Activated CD4-positive, CD25-positive, alpha-beta regulatory T cell treated with anti-CD3 and anti-CD28 coated beads, Interleukin-2, amount 50 U/mL, for 24 hours (primary cell): Measurements from ENCODE around the gene SFXN5.

ENCODE experiments used
- ATAC-seq, 2 donors: fragments of 150-1000 bp; cut with Tn5 transposase; one replicate each; pipeline ENCODE4 v1.10.0; 2021; ENCODE audit warnings: mild to moderate bottlenecking in 1 of 2, moderate library complexity in 1 of 2

Gene SFXN5

GRCh38 chr2:73053316-73054114 is 18.0 kb downstream of the SFXN5 start:
- ATAC-seq: no peak

GRCh38 chr2:73050121-73050545 is 21.4 kb downstream of the SFXN5 start:
- ATAC-seq: no peak

DNA sequence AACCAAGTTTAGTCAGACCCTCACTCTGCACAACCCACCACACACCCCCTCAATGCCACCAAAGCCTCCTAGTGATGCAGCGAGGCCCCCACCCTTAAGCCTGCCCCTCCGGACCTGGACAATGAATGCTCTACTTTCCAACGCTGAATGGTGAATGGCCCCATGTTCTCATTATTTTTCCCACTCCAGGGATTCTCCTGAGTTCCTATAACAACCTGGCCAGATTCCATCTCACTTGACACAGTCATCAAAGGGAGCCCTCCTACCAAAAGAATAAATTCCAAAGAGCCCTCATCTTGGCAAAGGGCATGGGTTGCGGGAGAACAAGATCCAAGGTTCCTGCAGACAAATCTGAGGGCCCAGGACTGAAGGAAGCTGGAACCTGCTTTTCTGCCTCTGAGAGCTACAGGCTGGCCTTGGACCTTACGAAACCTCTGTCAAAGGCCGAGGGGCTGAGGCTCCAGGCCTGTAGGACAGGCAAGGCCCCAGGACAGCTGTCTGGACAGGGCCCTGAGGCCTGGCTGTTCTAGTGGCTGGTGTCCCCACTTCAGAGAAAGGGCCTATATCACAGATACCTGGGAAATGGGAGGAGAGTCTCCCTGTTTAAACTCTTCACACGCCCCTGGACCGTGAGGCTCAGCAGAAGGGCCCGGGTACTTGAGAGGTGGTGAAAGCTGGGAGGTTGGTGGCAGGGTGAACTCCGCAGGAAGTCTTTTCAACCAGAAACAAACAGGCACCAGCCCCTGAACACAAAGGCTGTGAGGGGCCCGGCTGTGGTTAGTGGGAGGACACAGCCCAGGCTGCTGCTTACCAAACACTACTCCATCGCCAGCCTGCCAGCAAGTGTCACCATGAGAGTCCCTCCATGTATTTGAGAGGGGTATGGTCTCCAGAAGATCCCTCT is 27.3 kb downstream of the SFXN5 start:
- ATAC-seq: no peak

DNA sequence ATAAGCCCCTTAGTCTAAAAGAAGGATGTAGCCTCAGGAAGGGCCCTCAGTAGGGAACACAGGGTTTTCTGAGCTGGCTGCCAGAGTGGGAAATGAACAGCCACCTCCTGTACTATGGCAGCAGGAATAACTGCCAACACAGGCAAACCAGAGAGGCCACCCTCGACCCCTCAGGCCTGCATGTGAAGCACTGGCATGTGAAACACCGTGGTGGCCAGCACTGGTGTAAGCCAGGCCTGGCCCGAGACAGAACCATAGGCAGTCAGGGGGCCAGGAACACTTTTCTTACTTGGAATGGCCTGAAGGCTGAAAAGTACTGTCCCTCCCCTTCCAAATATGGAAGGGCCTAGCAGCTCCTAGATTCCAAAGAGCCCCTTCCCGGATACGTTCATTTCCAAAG is 28.2 kb downstream of the SFXN5 start:
- no peak for ATAC-seq

- ATAC-seq: no peak
Observed at GRCh38 chr2:73037947-73038585, 33.4 kb downstream of the SFXN5 start.

GRCh38 chr2:73036766-73037165 is 34.7 kb downstream of the SFXN5 start:
- no peak for ATAC-seq

GRCh38 chr2:73035899-73036711 is 35.4 kb downstream of the SFXN5 start:
- no peak for ATAC-seq

- no peak for ATAC-seq
Observed at GRCh38 chr2:73034661-73035375, 36.7 kb downstream of the SFXN5 start.

DNA sequence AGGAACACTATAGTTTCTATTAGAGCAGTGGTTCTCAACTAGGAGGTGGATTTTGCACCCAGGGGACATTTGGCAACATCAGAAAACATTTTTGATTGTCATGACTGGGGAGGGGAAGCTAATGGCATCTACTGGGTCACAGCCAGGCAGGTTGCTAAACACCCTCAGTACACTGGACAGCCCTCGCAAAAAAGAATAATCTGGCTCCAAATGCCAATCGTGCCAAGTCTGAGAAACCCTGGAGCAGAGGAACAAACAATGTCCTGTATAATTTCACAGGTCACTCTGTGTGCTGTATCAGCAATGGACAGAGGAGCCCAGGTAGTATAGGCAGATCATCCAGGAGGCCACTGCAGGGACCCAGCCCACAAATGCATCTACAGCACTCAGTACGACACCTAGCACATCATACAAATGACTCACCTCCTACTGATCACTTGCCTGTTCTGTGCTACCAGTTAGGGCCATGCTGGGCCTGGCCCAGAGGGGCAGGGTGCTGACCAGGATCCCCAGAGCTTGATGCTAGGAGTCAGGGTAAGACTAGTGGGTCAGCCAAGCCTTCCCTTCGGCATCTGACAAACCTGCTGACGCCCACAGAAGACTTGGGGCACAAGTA is 37.6 kb downstream of the SFXN5 start:
- ATAC-seq: no peak

DNA sequence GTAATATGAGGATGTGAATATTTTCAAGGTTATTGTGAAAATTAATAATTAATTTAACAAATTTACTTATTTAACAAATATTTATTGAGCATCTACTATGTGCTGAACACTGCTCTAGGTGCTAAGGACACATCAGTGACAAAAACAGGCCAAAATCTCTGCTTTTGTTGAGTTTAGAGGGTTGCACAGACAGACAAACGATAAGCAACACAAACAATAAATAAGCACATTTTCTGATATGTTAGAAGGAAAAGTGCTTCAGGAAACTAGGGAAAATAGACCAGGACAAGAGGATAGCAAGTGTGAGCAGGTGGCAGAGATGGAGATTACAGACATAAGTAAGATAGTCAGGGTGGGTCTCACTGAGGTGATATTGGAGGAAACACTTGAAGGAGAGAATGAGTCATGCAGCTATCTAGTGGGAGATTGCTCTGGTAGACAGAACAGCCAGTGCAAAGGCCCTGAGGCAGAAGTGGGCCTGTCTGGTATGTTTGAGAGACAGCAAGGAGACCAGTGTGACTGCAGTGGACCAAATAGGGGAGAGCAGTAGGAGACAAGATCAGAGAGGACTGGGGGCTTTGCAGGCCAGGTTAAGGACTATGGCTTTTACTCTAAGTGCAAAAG is 38.3 kb downstream of the SFXN5 start:
- ATAC-seq: no peak

DNA sequence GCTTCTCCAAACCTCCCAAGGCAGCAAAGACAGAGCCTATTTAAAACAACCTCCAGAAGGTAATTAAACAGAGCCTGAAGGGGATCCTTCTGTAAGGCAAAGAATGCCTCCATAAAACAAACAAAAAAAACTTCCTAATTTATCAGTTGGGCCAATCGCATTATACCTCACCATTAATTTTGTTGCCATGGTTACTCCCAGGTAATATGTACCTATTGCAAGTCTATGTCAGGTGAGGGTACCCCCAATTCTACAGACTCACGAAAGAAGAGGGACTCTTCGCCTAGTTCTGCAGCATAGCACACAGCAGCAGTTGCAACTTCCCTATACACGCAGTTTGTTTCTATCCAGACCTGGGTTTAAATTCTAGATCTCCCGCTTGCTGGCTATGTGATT is 38.8 kb downstream of the SFXN5 start:
- no peak for ATAC-seq

DNA sequence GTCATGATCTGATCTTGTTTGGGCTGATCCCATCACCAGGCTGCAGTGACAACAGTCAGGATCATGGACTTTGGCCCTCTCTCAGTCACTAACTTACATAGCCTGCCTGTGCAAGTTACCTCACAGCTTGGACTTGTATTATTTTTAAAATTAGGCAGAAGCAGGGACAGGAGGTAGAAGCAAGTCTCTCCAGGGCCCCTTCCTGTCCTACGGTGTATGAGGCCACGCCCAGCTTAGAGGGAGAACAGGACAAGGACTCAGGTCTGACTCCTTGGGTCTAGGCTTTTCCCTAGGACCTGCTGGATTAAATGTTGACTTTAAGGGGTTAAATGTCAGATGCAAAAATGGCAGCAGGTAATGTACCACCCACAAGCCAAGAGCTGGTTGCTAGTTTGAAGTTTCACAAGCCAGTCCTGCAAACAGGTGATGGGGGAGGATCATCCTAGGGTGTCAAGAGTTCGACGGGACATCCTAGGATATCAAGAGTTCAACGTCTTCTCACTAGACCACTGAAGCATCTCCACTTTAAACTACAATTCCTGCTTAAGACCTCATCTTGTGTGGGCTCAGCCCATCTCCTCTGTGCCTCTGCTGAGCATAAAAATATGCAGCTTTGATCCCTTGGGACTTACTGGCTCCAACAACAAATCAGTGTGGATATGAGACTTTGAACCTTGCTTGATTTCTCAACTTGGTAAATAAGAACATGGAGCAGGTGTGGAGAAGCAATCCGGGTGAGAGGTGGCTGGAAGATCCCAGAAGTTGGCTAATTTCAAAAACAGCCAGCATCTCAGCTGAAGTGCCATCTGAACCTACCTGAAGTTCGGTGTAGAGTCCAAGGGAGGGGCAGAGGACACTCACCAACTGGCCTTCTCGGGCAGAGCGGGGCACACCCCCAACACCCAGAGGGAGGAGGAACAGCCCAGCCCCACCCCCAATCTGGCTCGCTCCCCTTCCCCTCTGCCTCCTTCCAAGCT is 39.5 kb downstream of the SFXN5 start:
- ATAC-seq: no peak

- ATAC-seq: no peak
Observed at GRCh38 chr2:73031095-73031678, 40.3 kb downstream of the SFXN5 start.

DNA sequence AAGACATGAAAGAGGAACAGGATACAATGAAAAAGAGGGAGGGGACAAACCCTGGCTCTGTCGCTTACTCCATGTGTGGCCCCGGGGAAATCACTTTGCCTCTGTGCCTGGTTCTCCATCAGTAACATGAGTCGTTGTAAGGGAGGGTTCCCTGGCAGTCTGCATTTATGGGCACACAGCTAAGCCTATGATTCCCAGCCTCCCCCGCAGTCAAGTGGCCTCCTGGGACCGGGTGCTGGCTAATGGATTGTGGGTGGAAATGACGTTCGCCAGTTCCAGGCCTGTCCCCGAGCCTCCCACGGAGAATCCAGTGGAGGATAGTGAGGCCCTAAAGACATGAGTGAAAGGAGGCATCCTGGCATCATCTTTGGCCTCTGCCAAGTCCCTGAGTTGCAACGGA is 42.7 kb downstream of the SFXN5 start:
- no peak for ATAC-seq

DNA sequence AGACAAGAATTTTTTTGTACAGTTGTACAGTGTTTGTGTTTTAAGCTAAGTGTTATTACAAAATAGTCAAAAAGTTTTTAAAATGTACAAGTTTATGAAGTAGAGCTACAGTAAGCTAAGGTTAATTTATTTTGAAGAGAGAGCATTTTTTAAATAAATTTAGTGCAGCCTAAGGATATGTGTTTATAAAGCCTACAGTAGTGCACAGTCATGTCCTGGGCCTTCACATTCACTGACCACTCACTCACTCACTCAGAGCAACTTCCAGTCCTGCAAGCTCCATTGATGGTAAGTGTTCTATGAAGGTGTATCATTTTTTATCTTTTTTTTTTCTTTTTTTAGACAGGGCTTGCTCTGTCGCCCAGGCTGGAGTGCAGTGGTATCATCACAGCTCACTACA is 44.2 kb downstream of the SFXN5 start:
- ATAC-seq: no peak

DNA sequence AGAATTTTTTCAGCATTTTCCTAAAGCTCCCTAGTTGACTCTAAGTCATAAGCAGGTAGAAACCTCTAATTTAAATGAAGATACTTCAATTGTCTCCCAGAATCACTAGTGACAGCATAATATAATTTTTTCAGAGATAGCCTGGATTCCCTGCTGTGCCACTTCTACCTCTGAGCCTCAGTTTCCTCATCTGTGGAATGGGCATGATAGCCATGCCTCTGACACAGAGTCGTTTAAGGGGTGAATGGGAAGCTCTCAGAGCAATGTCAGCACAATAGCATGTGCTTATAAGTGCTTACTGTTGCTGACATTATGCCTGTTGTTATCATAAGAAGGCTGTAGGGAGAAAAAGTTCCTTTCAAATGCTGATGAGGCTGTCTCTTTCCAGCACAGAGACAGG is 48.0 kb downstream of the SFXN5 start:
- ATAC-seq: no peak

DNA sequence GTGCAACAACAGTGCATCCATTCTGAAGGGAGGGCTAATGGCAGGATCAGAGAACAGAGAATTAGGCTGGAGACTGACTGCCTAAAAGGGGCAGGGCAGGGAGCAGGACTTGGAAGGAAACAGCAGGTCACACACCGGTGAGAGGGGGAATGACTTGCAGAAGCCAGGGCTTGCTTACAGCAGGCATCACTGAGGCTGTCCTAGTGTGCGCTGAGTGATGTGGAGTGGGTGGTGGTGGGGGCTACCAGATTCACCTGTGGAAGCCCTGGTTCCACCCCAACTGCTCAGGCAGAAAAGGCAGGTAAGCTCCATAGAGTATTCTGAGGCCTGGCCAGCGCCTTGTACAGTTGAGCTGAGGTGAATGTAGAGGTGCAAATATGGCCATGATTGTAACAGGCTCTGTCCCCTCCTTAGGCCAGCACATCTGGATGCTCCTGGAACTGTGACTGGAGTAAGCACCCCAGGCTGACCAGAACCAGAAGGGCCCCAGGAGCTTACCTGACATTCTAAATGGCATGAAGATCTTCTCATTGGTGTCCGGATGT is 49.4 kb downstream of the SFXN5 start:
- ATAC-seq: no peak

DNA sequence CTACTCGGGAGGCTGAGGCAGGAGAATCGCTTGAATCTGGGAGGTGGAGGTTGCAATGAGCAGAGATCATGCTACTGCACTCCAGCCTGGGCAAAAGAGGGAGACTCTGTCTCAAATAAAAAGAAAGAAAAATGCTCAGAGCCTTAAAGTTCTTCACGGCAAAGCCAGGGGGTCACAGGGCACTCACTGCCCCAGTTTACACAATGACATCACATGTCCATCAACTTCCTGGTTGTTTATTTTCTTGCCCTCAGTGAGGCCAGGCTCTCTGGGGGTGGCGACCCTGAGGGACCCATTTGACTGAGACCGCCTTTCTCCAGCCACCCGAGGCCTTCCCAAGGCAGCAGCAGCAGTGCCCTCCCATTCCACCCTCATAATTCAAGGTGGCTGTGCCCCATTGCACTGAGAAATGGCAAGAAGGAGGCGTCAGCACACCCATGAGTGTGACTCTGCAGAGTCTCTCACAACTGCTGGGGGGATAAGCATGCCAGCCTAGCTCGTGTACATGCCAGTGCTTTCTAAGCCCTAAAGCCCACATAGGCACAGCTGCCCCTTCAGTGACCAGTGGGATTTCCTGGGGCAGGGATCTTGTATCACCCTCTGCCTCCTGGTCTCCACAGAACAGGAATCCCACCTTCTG is 50.0 kb downstream of the SFXN5 start:
- no peak for ATAC-seq
